Measurements from ENCODE around the gene AMER2. TPM values are rescaled to one million over a fixed set of nuclear protein-coding genes. Genes with fewer than 3 reads are reported as not detected.

The AMER2 gene
- total and polyA plus RNA-seq, 4 experiments from 2014 or later, result not detected

DNA sequence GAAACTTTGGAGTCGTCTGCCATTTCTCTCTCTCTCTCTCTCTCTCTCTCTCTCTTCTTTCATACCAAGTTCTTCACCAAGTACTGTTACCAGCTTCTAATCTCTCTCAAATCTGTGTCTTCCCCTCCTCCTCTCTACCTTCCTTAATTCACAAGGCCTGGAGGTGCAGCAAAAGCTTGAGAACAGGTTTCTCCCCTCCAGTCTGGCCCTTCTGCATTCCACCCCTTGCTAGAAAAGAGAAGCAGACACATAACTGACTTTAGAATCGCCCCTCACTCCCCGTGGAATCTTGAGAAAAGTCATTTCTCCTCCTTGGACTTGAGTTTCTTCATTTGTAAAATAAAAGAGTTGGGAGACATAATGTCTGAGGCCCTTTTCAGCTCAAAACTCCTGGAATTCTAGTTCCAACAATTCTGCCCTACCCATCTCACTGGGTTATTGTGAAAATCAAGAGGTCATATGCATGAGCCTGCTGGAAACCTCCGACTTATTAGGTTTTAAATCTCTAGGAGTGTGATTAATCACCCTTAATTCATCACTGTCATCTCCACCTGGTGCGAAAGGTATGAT, 20.4 kb downstream of the AMER2 start:
- Histone ChIP-seq H3K9me3 (ENCODE audit: control insufficient read depth in 1 of 2, low read length in 2 of 2) (no peaks in the 10 kb centered on the region), H3K4me3 (ENCODE audit: low read length in 2 of 2) (no peak overlapping the region), H3K4me1 (ENCODE audit: insufficient read depth, low read length) (no peaks in the 10 kb centered on the region), H3K27ac (ENCODE audit: low read depth, low read length) (no peak overlapping the region), H3K27me3 (ENCODE audit: insufficient read depth, low read length) (peaks cover 6% of the 10 kb centered on the region), H3K36me3 (ENCODE audit: insufficient read depth, low read length) (no peaks in the 10 kb centered on the region)
- Mint-ChIP-seq H3K36me3 (no peaks in the 10 kb centered on the region), H3K4me1 (no peaks in the 10 kb centered on the region), H3K27ac (no peak overlapping the region), H3K9me3 (peaks cover 0 to 5% (median 0%) of the 10 kb centered on the region in 8 donors), H3K27me3 (peaks cover 9 to 13% of the 10 kb centered on the region in 2 donors), H3K4me3 (no peak overlapping the region)
- POLR2A ChIA-PET (ENCODE audit: partially characterized antibody), result no interaction called here
- no peak for DNase-seq
- CTCF ChIA-PET (ENCODE audit: partially characterized antibody), result no interaction called here
- intact Hi-C loops (cut with micrococcal nuclease), result no loop called here

DNA sequence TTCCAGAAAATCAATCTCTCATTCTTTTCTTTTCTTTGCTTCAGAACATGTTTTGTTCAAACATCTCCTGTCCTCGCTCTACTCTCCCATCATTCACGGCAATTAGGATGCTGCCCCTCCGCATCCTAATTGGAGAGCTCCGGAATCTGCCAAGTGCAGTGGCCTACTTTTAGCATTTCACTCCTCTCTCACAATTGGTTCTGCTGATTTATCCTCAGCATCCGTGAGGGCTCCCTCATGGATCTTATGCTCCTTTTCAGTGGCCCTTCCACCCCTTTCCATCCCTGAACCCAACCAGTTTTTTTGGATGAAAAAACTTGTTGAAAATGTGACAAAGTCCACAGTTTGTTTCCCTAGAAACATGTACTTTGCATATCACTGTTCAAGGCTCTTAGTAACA, 22.4 kb downstream of the AMER2 start:
- Mint-ChIP-seq H3K9me3 (peaks cover 0 to 5% (median 0%) of the 10 kb centered on the region in 8 donors), H3K4me3 (no peak overlapping the region), H3K4me1 (no peaks in the 10 kb centered on the region), H3K27ac (no peak overlapping the region), H3K36me3 (no peaks in the 10 kb centered on the region), H3K27me3 (peaks cover 9 to 13% of the 10 kb centered on the region in 2 donors)
- Histone ChIP-seq H3K9me3 (ENCODE audit: control insufficient read depth in 1 of 2, low read length in 2 of 2) (no peaks in the 10 kb centered on the region), H3K27me3 (ENCODE audit: insufficient read depth, low read length) (peaks cover 6% of the 10 kb centered on the region), H3K27ac (ENCODE audit: low read depth, low read length) (no peak overlapping the region), H3K36me3 (ENCODE audit: insufficient read depth, low read length) (no peaks in the 10 kb centered on the region), H3K4me1 (ENCODE audit: insufficient read depth, low read length) (no peaks in the 10 kb centered on the region), H3K4me3 (ENCODE audit: low read length in 2 of 2) (no peak overlapping the region)
- DNase-seq, result no peak
- ChIA-PET POLR2A (ENCODE audit: partially characterized antibody) (no interaction called here), CTCF (ENCODE audit: partially characterized antibody) (no interaction called here)
- intact Hi-C loops (cut with micrococcal nuclease), result no loop called here

DNA sequence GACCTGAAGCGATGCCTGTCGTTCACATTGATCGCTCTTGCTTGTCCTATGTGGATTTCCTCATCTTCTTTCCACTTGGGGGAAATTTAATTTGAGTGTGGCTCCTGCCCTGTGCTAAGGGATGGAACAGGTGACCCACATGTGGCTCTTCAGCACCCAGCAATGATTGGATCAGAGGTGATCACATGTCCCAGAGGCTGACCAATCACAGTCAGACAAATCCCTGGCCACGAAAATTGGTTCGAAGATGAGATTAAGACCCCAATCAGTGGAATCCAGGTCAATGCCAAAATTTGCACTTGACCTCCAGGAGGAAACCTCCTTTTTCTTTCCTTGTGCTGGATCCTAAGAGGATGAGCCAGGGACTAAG, 23.7 kb downstream of the AMER2 start:
- Mint-ChIP-seq H3K4me1 (no peaks in the 10 kb centered on the region), H3K9me3 (peaks cover 0 to 5% (median 0%) of the 10 kb centered on the region in 8 donors), H3K36me3 (no peaks in the 10 kb centered on the region), H3K27me3 (peaks cover 8 to 9% of the 10 kb centered on the region in 2 donors), H3K4me3 (no peak overlapping the region), H3K27ac (no peak overlapping the region)
- H3K9me3 ChIP-seq (ENCODE audit: control insufficient read depth in 1 of 2, low read length in 2 of 2), result no peaks in the 10 kb centered on the region
- H3K4me1 ChIP-seq (ENCODE audit: insufficient read depth, low read length), result no peaks in the 10 kb centered on the region
- H3K4me3 ChIP-seq (ENCODE audit: low read length in 2 of 2), result no peak overlapping the region
- no peak for DNase-seq
- CTCF ChIA-PET (ENCODE audit: partially characterized antibody), result no interaction called here
- no peaks in the 10 kb centered on the region for H3K36me3 ChIP-seq (ENCODE audit: insufficient read depth, low read length)
- intact Hi-C loops (cut with micrococcal nuclease), result no loop called here
- no peak overlapping the region for H3K27ac ChIP-seq (ENCODE audit: low read depth, low read length)
- POLR2A ChIA-PET (ENCODE audit: partially characterized antibody), result no interaction called here
- H3K27me3 ChIP-seq (ENCODE audit: insufficient read depth, low read length), result peaks cover 6% of the 10 kb centered on the region

DNA sequence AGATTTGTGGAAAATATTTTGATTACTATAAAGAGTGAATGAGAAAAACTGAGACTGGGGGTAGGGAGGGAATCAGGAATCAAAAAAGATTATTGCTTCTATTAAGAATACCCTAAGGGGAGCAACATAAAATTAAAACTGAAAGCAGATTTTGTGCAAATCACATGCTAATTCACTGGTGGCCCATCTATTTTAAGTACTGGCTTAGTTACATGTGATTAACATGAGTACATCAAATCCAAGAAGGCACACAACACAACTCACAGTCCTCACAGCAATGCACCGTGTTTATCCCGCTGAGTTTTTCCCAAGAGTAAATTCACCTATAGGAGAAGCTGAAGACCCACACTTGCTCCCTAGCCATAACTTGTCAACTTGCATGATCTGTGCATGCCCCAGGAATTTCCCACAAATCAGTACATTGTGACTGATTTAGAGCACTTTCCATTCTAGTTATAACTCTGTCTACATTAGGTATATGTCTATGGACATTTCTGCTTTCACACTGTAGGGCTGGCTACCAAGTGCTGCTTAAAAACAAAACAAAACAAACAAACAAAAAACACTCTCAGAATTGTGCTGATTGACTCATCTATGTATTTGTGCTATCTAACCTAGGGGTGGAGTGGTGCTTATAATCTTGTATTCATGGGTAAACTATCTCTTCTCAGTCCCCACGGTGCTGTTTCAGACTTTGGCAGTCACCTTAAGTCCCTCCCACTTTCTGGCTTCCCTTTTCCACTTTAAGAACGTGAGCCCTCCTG, 24.3 kb downstream of the AMER2 start:
- CTCF ChIA-PET (ENCODE audit: partially characterized antibody), result no interaction called here
- Mint-ChIP-seq H3K4me3 (no peak overlapping the region), H3K4me1 (no peaks in the 10 kb centered on the region), H3K27me3 (peaks cover 4 to 9% of the 10 kb centered on the region in 2 donors), H3K27ac (no peak overlapping the region), H3K9me3 (peaks cover 0 to 5% (median 0%) of the 10 kb centered on the region in 8 donors), H3K36me3 (no peaks in the 10 kb centered on the region)
- peaks cover 6% of the 10 kb centered on the region for H3K27me3 ChIP-seq (ENCODE audit: insufficient read depth, low read length)
- no peaks in the 10 kb centered on the region for H3K36me3 ChIP-seq (ENCODE audit: insufficient read depth, low read length)
- H3K27ac ChIP-seq (ENCODE audit: low read depth, low read length), result no peak overlapping the region
- H3K4me1 ChIP-seq (ENCODE audit: insufficient read depth, low read length), result no peaks in the 10 kb centered on the region
- intact Hi-C loops (cut with micrococcal nuclease), result no loop called here
- no peak overlapping the region for H3K4me3 ChIP-seq (ENCODE audit: low read length in 2 of 2)
- no peak for DNase-seq
- POLR2A ChIA-PET (ENCODE audit: partially characterized antibody), result no interaction called here
- H3K9me3 ChIP-seq (ENCODE audit: control insufficient read depth in 1 of 2, low read length in 2 of 2), result no peaks in the 10 kb centered on the region

DNA sequence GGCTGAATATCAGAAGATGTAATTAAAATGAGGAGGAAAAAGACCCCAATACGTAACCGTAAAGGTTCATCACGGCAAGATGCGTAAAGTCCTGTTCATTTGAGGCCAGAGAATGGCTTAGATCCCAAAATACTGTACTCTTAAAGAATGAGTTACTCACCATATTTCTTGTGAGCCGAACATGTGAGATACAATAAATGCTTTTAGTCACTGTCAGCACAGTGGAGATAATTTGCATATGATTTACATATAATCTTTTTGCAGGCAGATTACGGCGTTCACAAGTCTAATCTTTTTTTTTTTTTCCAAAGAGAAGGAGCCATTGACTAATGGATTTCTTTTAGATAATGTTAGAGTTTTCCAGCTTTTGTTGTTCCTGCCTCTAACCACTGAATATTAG, 28.4 kb downstream of the AMER2 start:
- intact Hi-C loops (cut with micrococcal nuclease), result no loop called here
- peaks cover 0 to 5% (median 0%) of the 10 kb centered on the region in 8 donors for H3K9me3 Mint-ChIP-seq
- ChIA-PET CTCF (ENCODE audit: partially characterized antibody) (interaction anchor here (1.8 kb wide), 1 partner anchor 10 kb away, joined by 3 read pairs; no protein-coding TSS in a partner anchor), POLR2A (ENCODE audit: partially characterized antibody) (no interaction called here)
- H3K4me3 Mint-ChIP-seq, result no peak overlapping the region
- Histone ChIP-seq H3K4me1 (ENCODE audit: insufficient read depth, low read length) (no peaks in the 10 kb centered on the region), H3K27ac (ENCODE audit: low read depth, low read length) (no peak overlapping the region), H3K27me3 (ENCODE audit: insufficient read depth, low read length) (no peaks in the 10 kb centered on the region), H3K36me3 (ENCODE audit: insufficient read depth, low read length) (no peaks in the 10 kb centered on the region), H3K9me3 (ENCODE audit: control insufficient read depth in 1 of 2, low read length in 2 of 2) (no peaks in the 10 kb centered on the region), H3K4me3 (ENCODE audit: low read length in 2 of 2) (no peak overlapping the region)
- peaks cover 11 to 12% of the 10 kb centered on the region in 2 donors for H3K27me3 Mint-ChIP-seq
- H3K27ac Mint-ChIP-seq, result no peak overlapping the region
- no peak for DNase-seq
- no peaks in the 10 kb centered on the region for H3K36me3 Mint-ChIP-seq
- no peaks in the 10 kb centered on the region for H3K4me1 Mint-ChIP-seq

DNA sequence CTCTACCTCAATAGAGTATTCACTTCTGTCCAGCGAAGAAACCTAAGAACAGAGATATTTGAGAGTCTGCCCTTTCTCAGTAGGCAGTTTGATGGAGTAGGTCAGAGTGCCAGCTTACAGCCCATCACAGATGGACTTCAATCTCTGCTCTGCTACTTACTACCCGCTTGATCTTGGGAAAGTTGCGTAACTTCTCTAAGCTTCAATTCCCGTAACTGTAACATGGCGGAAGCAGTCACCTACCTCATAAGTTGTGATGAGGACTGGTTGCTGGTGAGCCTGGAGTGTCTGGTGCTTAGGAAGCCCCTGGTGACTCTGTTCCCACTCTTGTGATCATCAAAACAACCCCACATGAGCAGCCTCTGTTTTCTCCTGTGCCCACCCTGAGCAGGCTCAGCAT, 31.0 kb downstream of the AMER2 start:
- ChIA-PET POLR2A (ENCODE audit: partially characterized antibody) (no interaction called here), CTCF (ENCODE audit: partially characterized antibody) (no interaction called here)
- Histone ChIP-seq H3K27me3 (ENCODE audit: insufficient read depth, low read length) (no peaks in the 10 kb centered on the region), H3K4me3 (ENCODE audit: low read length in 2 of 2) (no peak overlapping the region), H3K36me3 (ENCODE audit: insufficient read depth, low read length) (no peaks in the 10 kb centered on the region), H3K4me1 (ENCODE audit: insufficient read depth, low read length) (no peaks in the 10 kb centered on the region), H3K9me3 (ENCODE audit: control insufficient read depth in 1 of 2, low read length in 2 of 2) (no peaks in the 10 kb centered on the region), H3K27ac (ENCODE audit: low read depth, low read length) (no peak overlapping the region)
- Mint-ChIP-seq H3K27me3 (peaks cover 18 to 22% of the 10 kb centered on the region in 2 donors), H3K36me3 (no peaks in the 10 kb centered on the region), H3K9me3 (no peaks in the 10 kb centered on the region), H3K4me1 (no peaks in the 10 kb centered on the region), H3K27ac (no peak overlapping the region), H3K4me3 (no peak overlapping the region)
- no peak for DNase-seq
- intact Hi-C loops (cut with micrococcal nuclease), result no loop called here

DNA sequence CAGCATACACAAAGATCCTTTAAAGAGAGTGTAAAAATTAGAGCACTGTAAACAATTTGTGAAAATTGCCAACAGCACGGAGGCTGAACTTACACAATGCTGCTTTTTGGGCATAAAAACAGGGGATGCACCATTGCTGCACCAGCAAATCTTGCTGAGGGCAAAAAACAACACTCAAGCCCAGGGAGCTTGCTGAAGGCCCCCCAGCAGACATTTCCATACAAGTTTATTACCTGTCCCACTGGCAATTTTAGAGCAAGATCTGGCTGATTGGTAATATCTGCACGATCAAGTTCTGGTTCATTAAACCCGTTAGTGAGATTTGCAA, 34.3 kb downstream of the AMER2 start:
- Histone ChIP-seq H3K27me3 (ENCODE audit: insufficient read depth, low read length) (no peaks in the 10 kb centered on the region), H3K9me3 (ENCODE audit: control insufficient read depth in 1 of 2, low read length in 2 of 2) (no peaks in the 10 kb centered on the region), H3K4me1 (ENCODE audit: insufficient read depth, low read length) (no peaks in the 10 kb centered on the region), H3K27ac (ENCODE audit: low read depth, low read length) (no peak overlapping the region), H3K36me3 (ENCODE audit: insufficient read depth, low read length) (no peaks in the 10 kb centered on the region), H3K4me3 (ENCODE audit: low read length in 2 of 2) (no peak overlapping the region)
- no peak for DNase-seq
- Mint-ChIP-seq H3K9me3 (peaks cover 0 to 18% (median 1%) of the 10 kb centered on the region in 8 donors), H3K36me3 (no peaks in the 10 kb centered on the region), H3K4me3 (no peak overlapping the region), H3K4me1 (no peaks in the 10 kb centered on the region), H3K27ac (no peak overlapping the region), H3K27me3 (peaks cover 18 to 29% of the 10 kb centered on the region in 2 donors)
- CTCF ChIA-PET (ENCODE audit: partially characterized antibody), result no interaction called here
- POLR2A ChIA-PET (ENCODE audit: partially characterized antibody), result no interaction called here
- intact Hi-C loops (cut with micrococcal nuclease), result no loop called here

Data from CD4-positive, alpha-beta memory T cell (primary cell).